GM23338 (cell line): ENCODE results near the gene GPR143. TPM values are rescaled to one million over a fixed set of nuclear protein-coding genes. Genes with fewer than 3 reads are reported as not detected.

ENCODE experiments used
- ATAC-seq: fragments of 200-7000 bp; cut with Tn5 transposase; 3 replicates; pipeline ENCODE4 v1.9.1; 2020
- DNase-seq: peaks from one replicate; pipeline ENCODE4 v3.0.0-alpha.2; 2015; ENCODE audit warnings: low spot score
- H2AFZ ChIP-seq: fragments of 200-600 bp; sonication (generic); 2 replicates; pipeline ENCODE4 v1.8.0; 2016; ENCODE audit warnings: antibody characterized with exemption, mild to moderate bottlenecking, moderate library complexity
- H3F3A ChIP-seq: fragments of 200-600 bp; sonication (generic); replicated peaks from 2 replicates; pipeline ENCODE4 v1.8.0; 2017; ENCODE audit warnings: antibody characterized with exemption, mixed run types, low read depth
- H3K27ac ChIP-seq: fragments of 200-600 bp; sonication (generic); 2 replicates; pipeline ENCODE4 v1.6.1; 2016; ENCODE audit warnings: low read depth
- H3K27me3 ChIP-seq: fragments of 200-600 bp; sonication (generic); 2 replicates; pipeline ENCODE4 v1.8.0; 2016; ENCODE audit warnings: mild to moderate bottlenecking, mixed run types, moderate library complexity; ENCODE audit not compliant: insufficient read depth
- H3K36me3 ChIP-seq: fragments of 200-600 bp; sonication (generic); 2 replicates; pipeline ENCODE4 v1.8.0; 2016; ENCODE audit warnings: mild to moderate bottlenecking; ENCODE audit not compliant: insufficient read depth
- H3K4me1 ChIP-seq: fragments of 200-600 bp; sonication (generic); 2 replicates; pipeline ENCODE4 v1.8.0; 2016; ENCODE audit warnings: mild to moderate bottlenecking, moderate library complexity; ENCODE audit not compliant: insufficient read depth
- H3K4me2 ChIP-seq: fragments of 200-600 bp; sonication (generic); 2 replicates; pipeline ENCODE4 v1.7.1; 2017; ENCODE audit warnings: mixed run types
- H3K4me3 ChIP-seq: fragments of 200-600 bp; sonication (generic); 2 replicates; pipeline ENCODE4 v1.6.1; 2016; ENCODE audit warnings: mixed run types
- H3K79me2 ChIP-seq: fragments of 200-600 bp; sonication (generic); replicated peaks from 2 replicates; pipeline ENCODE4 v1.8.0; 2017; ENCODE audit warnings: mild to moderate bottlenecking; ENCODE audit not compliant: insufficient read depth
- H3K9me2 ChIP-seq: fragments of 200-600 bp; sonication (generic); 2 replicates; pipeline ENCODE4 v1.8.0; 2017; ENCODE audit not compliant: insufficient read depth
- H4K20me1 ChIP-seq: fragments of 200-600 bp; sonication (generic); replicated peaks from 2 replicates; pipeline ENCODE4 v1.8.0; 2017; ENCODE audit warnings: mild to moderate bottlenecking; ENCODE audit not compliant: insufficient read depth
- H3K27ac Mint-ChIP-seq: 2 replicates; pipeline ENCODE4 v1.8.0; 2020; ENCODE audit warnings: inconsistent platforms, mild to moderate bottlenecking, moderate library complexity, mixed read lengths
- H3K27me3 Mint-ChIP-seq: 3 replicates; pipeline ENCODE4 v1.8.0; 2022; ENCODE audit warnings: low read depth, mild to moderate bottlenecking, moderate library complexity, mixed read lengths, inconsistent platforms; ENCODE audit not compliant: insufficient read depth, poor library complexity
- H3K36me3 Mint-ChIP-seq: 3 replicates; pipeline ENCODE4 v1.8.0; 2021; ENCODE audit warnings: low read depth, mild to moderate bottlenecking, inconsistent platforms, moderate library complexity, mixed read lengths
- H3K4me1 Mint-ChIP-seq: 3 replicates; pipeline ENCODE4 v1.8.0; 2020; ENCODE audit warnings: mild to moderate bottlenecking, inconsistent platforms, mixed read lengths
- H3K4me3 Mint-ChIP-seq: 3 replicates; pipeline ENCODE4 v1.8.0; 2021; ENCODE audit warnings: moderate library complexity, mild to moderate bottlenecking, inconsistent platforms, mixed read lengths
- H3K9me3 Mint-ChIP-seq: 3 replicates; pipeline ENCODE4 v1.8.0; 2020; ENCODE audit warnings: moderate library complexity, mild to moderate bottlenecking, inconsistent platforms, mixed read lengths
- ETS1 ChIP-seq: IDR thresholded peaks from 2 replicates; pipeline ENCODE4 v1.6.1; 2016; ENCODE audit warnings: antibody characterized with exemption
- JUNB ChIP-seq: IDR thresholded peaks from one replicate; pipeline ENCODE4 v1.6.1; 2016; ENCODE audit warnings: antibody characterized with exemption; ENCODE audit not compliant: unreplicated experiment
- NANOG ChIP-seq: IDR thresholded peaks from 2 replicates; pipeline ENCODE4 v1.6.1; 2016; ENCODE audit warnings: antibody characterized with exemption, borderline replicate concordance
- POLR2AphosphoS5 ChIP-seq: IDR thresholded peaks from 2 replicates; pipeline ENCODE4 v1.6.1; 2016; ENCODE audit warnings: antibody characterized with exemption, low read depth
- REST ChIP-seq: IDR thresholded peaks from one replicate; pipeline ENCODE4 v1.6.1; 2018; ENCODE audit warnings: antibody characterized with exemption; ENCODE audit not compliant: unreplicated experiment
- STAT1 ChIP-seq: IDR thresholded peaks from one replicate; pipeline ENCODE4 v1.6.1; 2016; ENCODE audit warnings: antibody characterized with exemption; ENCODE audit not compliant: unreplicated experiment
- ZNF114 ChIP-seq: fragments of 250-450 bp; sonication (Bioruptor Pico); IDR thresholded peaks from 2 replicates; pipeline ENCODE4 v1.5.0; 2020; ENCODE audit warnings: mild to moderate bottlenecking, moderate library complexity
- ZNF331 ChIP-seq: fragments of 250-450 bp; sonication (Bioruptor Pico); IDR thresholded peaks from 2 replicates; pipeline ENCODE4 v1.5.0; 2020; ENCODE audit warnings: low read depth, mild to moderate bottlenecking, moderate library complexity
- ZNF462 ChIP-seq: fragments of 250-450 bp; sonication (Bioruptor Pico); IDR thresholded peaks from 2 replicates; pipeline ENCODE4 v1.5.0; 2020; ENCODE audit warnings: mild to moderate bottlenecking, moderate library complexity
- polyA plus RNA-seq: library from polyadenylated mRNA; unstranded; fragments of >200 nt; fragmentation: Nextera tagmentation; extraction: Ambion mirVana; gene quantifications from 2 replicates; pipeline ENCODE4 v1.2.1, GENCODE V29; 2016
- total RNA-seq: library from RNA; depleted of rRNA; stranded (reverse); fragments of >200 nt; shearing (Covaris generic); gene quantifications from 2 replicates; pipeline ENCODE4 v1.2.3, GENCODE V29; 2014

Gene GPR143
- total and polyA plus RNA-seq, 2 experiments from 2014 or later: 7.4 to 13.0 TPM

GRCh38 chrX:9758021-9758638, 7.5 kb downstream of the GPR143 start:
- no peaks in the 10 kb centered on the region for H3K36me3 ChIP-seq
- H3K27me3 ChIP-seq: no peaks in the 10 kb centered on the region
- no peak overlapping the region for H3K4me3 ChIP-seq
- Mint-ChIP-seq H3K27ac (no peak overlapping the region), H3K27me3 (peaks cover 4% of the 10 kb centered on the region), H3K4me3 (no peak overlapping the region), H3K9me3 (no peaks in the 10 kb centered on the region), H3K36me3 (peaks cover 6% of the 10 kb centered on the region), H3K4me1 (peaks cover 4% of the 10 kb centered on the region; the same call in 2 of the 3 replicates)
- H3F3A ChIP-seq: no peaks in the 10 kb centered on the region
- H3K4me2 ChIP-seq: no peak overlapping the region
- no peaks in the 10 kb centered on the region for H3K9me2 ChIP-seq
- ATAC-seq (no peak), DNase-seq (no peak)
- no peaks in the 10 kb centered on the region for H3K4me1 ChIP-seq
- H2AFZ ChIP-seq: no peak overlapping the region
- no peaks in the 10 kb centered on the region for H4K20me1 ChIP-seq
- TF ChIP-seq NANOG (no peak), POLR2AphosphoS5 (no peak), ETS1 (no peak)
- H3K27ac ChIP-seq: no peak overlapping the region
- H3K79me2 ChIP-seq: no peaks in the 10 kb centered on the region

- Mint-ChIP-seq H3K9me3 (no peaks in the 10 kb centered on the region), H3K4me1 (peaks cover 4% of the 10 kb centered on the region; the same call in 2 of the 3 replicates), H3K27me3 (peaks cover 4% of the 10 kb centered on the region), H3K27ac (no peak overlapping the region), H3K36me3 (peaks cover 6% of the 10 kb centered on the region), H3K4me3 (no peak overlapping the region)
- ATAC-seq (no peak), DNase-seq (no peak)
- H2AFZ ChIP-seq: no peak overlapping the region
- H3K36me3 ChIP-seq: no peaks in the 10 kb centered on the region
- H3F3A ChIP-seq: no peaks in the 10 kb centered on the region
- no peak overlapping the region for H3K4me2 ChIP-seq
- H3K27ac ChIP-seq: no peak overlapping the region
- H4K20me1 ChIP-seq: no peaks in the 10 kb centered on the region
- H3K4me3 ChIP-seq: no peak overlapping the region
- H3K9me2 ChIP-seq: no peaks in the 10 kb centered on the region
- no peaks in the 10 kb centered on the region for H3K4me1 ChIP-seq
- no peaks in the 10 kb centered on the region for H3K27me3 ChIP-seq
- H3K79me2 ChIP-seq: no peaks in the 10 kb centered on the region
- TF ChIP-seq POLR2AphosphoS5 (no peak), JUNB (no peak), ZNF462 (no peak), REST (no peak), STAT1 (no peak), ETS1 (no peak), NANOG (no peak), ZNF331 (CRISPR knock-in tag) (no peak), ZNF114 (CRISPR knock-in tag) (no peak)
These were observed 8.3 kb downstream of the GPR143 start for GRCh38 chrX:9757366-9757765.
